Astrocyte (in vitro differentiated cells and primary cell): ENCODE results near the gene UST. TPM values are rescaled to one million over a fixed set of nuclear protein-coding genes. Genes with fewer than 3 reads are reported as not detected.

Experiments
- DNase-seq: peaks from one replicate; pipeline ENCODE4 v3.0.0-alpha.2; 2010; ENCODE audit warnings: low read depth
- FAIRE-seq: peaks from 2 replicates; lab custom pipeline; 2011; peaks lifted over from hg19 to GRCh38; lab: Jason Lieb, UNC
- H2AFZ ChIP-seq: 2 replicates; pipeline ENCODE4 v1.6.0; 2012; ENCODE audit warnings: low read depth, low read length, inconsistent platforms
- H3K27ac ChIP-seq: 2 replicates; pipeline ENCODE4 v1.5.1; 2011; ENCODE audit warnings: low read depth, low read length, inconsistent platforms
- H3K27me3 ChIP-seq: 2 replicates; pipeline ENCODE4 v1.6.0; 2011; ENCODE audit warnings: low read length, inconsistent platforms; ENCODE audit not compliant: insufficient read depth
- H3K36me3 ChIP-seq: 2 replicates; pipeline ENCODE4 v1.5.1; 2011; ENCODE audit warnings: low read length, inconsistent platforms; ENCODE audit not compliant: insufficient read depth
- H3K4me1 ChIP-seq: 2 replicates; pipeline ENCODE4 v1.5.1; 2011; ENCODE audit warnings: low read length, inconsistent platforms; ENCODE audit not compliant: insufficient read depth
- H3K4me2 ChIP-seq: 2 replicates; pipeline ENCODE4 v1.6.0; 2012; ENCODE audit warnings: low read length, inconsistent platforms
- H3K4me3 ChIP-seq: 2 replicates; pipeline ENCODE4 v1.5.1; 2011; ENCODE audit warnings: low read depth, mild to moderate bottlenecking, low read length, inconsistent platforms; ENCODE audit not compliant: insufficient read depth
- H3K79me2 ChIP-seq: 2 replicates; pipeline ENCODE4 v1.6.0; 2012; ENCODE audit warnings: mild to moderate bottlenecking, low read length, inconsistent platforms; ENCODE audit not compliant: insufficient read depth
- H3K9ac ChIP-seq: 2 replicates; pipeline ENCODE4 v1.6.0; 2012; ENCODE audit warnings: mild to moderate bottlenecking, low read length, inconsistent platforms
- H3K9me3 ChIP-seq: 2 replicates; pipeline ENCODE4 v1.5.1; 2012; ENCODE audit warnings: low read depth, mild to moderate bottlenecking, low read length, inconsistent platforms; ENCODE audit not compliant: insufficient read depth
- H4K20me1 ChIP-seq: 2 replicates; pipeline ENCODE4 v1.6.0; 2012; ENCODE audit warnings: low read length, inconsistent platforms; ENCODE audit not compliant: insufficient read depth
- H3K27ac Mint-ChIP-seq: one replicate; pipeline ENCODE4 v1.8.0; 2021; ENCODE audit warnings: mild to moderate bottlenecking, mixed read lengths; ENCODE audit not compliant: unreplicated experiment
- H3K27me3 Mint-ChIP-seq: one replicate; pipeline ENCODE4 v1.8.0; 2021; ENCODE audit warnings: low read depth, mixed read lengths; ENCODE audit not compliant: unreplicated experiment
- H3K36me3 Mint-ChIP-seq: one replicate; pipeline ENCODE4 v1.8.0; 2021; ENCODE audit warnings: low read depth, mixed read lengths; ENCODE audit not compliant: unreplicated experiment
- H3K4me1 Mint-ChIP-seq: one replicate; pipeline ENCODE4 v1.8.0; 2021; ENCODE audit warnings: low read depth, mixed read lengths; ENCODE audit not compliant: unreplicated experiment
- H3K4me3 Mint-ChIP-seq: one replicate; pipeline ENCODE4 v1.8.0; 2021; ENCODE audit warnings: mild to moderate bottlenecking, moderate library complexity, mixed read lengths; ENCODE audit not compliant: unreplicated experiment
- H3K9me3 Mint-ChIP-seq: one replicate; pipeline ENCODE4 v1.8.0; 2021; ENCODE audit warnings: mild to moderate bottlenecking, mixed read lengths; ENCODE audit not compliant: unreplicated experiment
- EZH2 ChIP-seq: IDR thresholded peaks from 2 replicates; pipeline ENCODE4 v1.6.1; 2012; ENCODE audit warnings: mild to moderate bottlenecking, low read length, inconsistent platforms; ENCODE audit not compliant: insufficient read depth
- total RNA-seq: library from RNA; stranded (reverse); gene quantifications from 2 replicates; pipeline ENCODE4 v1.2.1, GENCODE V29; 2021
- TF ChIP-seq, protein P1 (sequence below): IDR thresholded peaks from 2 replicates; pipeline ENCODE4 v1.5.1; 2011; ENCODE audit warnings: low read depth, mild to moderate bottlenecking, inconsistent platforms, low read length, moderate library complexity; ENCODE audit not compliant: insufficient read depth

UST gene
- total RNA-seq, 1 donor from 2014 or later = 15.3 TPM

DNA sequence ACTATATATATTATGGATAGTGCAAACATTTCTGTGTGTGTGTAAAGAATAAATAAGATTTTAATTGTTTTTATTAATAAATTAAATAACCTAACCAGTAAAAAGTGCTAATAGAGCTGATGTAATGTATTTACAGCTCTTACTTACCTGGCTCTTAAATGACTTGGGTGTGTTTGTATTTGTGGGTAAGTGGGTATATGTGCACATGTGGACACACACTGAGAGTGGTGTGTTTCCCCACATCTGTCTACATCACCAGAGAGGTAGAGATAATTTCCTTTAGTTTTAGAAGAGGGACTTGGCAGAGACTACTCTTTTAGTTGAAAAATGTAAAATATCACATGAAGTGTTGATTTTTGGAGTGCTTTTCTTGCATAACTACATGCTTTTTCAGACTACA, 76.0 kb downstream of the UST start:
- no peak overlapping the region for H3K9ac ChIP-seq
- H3K4me3 ChIP-seq = no peak overlapping the region
- peaks cover 8% of the 10 kb centered on the region for H3K4me1 Mint-ChIP-seq
- no peak overlapping the region for H3K27ac ChIP-seq
- FAIRE-seq (no peak), DNase-seq (no peak)
- no peak overlapping the region for H3K27ac Mint-ChIP-seq
- H3K4me2 ChIP-seq = no peak overlapping the region
- no peaks in the 10 kb centered on the region for H3K4me1 ChIP-seq
- no peaks in the 10 kb centered on the region for H3K27me3 Mint-ChIP-seq
- TF ChIP-seq EZH2 = no peak
- TF ChIP-seq, protein P1, sequence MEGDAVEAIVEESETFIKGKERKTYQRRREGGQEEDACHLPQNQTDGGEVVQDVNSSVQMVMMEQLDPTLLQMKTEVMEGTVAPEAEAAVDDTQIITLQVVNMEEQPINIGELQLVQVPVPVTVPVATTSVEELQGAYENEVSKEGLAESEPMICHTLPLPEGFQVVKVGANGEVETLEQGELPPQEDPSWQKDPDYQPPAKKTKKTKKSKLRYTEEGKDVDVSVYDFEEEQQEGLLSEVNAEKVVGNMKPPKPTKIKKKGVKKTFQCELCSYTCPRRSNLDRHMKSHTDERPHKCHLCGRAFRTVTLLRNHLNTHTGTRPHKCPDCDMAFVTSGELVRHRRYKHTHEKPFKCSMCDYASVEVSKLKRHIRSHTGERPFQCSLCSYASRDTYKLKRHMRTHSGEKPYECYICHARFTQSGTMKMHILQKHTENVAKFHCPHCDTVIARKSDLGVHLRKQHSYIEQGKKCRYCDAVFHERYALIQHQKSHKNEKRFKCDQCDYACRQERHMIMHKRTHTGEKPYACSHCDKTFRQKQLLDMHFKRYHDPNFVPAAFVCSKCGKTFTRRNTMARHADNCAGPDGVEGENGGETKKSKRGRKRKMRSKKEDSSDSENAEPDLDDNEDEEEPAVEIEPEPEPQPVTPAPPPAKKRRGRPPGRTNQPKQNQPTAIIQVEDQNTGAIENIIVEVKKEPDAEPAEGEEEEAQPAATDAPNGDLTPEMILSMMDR = no peak
- H3K9me3 Mint-ChIP-seq = peaks cover 7% of the 10 kb centered on the region
- no peak overlapping the region for H2AFZ ChIP-seq
- peaks cover 3% of the 10 kb centered on the region for H3K79me2 ChIP-seq
- H3K9me3 ChIP-seq = no peaks in the 10 kb centered on the region
- H4K20me1 ChIP-seq = peaks cover 20% of the 10 kb centered on the region
- no peak overlapping the region for H3K4me3 Mint-ChIP-seq
- no peaks in the 10 kb centered on the region for H3K27me3 ChIP-seq
- no peaks in the 10 kb centered on the region for H3K36me3 ChIP-seq
- H3K36me3 Mint-ChIP-seq = no peaks in the 10 kb centered on the region

DNA sequence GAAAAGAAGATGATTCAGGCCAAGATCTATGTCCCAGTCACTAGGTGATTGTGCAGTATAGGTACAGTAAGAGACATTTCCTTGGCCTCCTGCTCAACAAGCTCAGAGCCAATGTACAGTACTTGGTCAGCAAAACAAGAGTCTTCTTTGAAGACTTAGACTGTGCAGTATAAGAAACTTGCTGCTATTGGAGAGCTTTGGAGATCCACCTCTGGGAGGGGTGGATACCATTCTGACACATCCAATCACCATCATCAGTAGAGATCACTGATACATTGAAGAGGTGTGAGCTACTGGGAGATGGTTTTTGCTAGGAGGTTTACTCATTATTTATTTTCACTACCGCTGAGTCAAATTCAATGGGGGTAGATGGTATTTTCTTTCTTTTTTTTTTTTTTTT, 77.5 kb downstream of the UST start:
- Mint-ChIP-seq H3K36me3 (no peaks in the 10 kb centered on the region), H3K27ac (no peak overlapping the region), H3K9me3 (peaks cover 7% of the 10 kb centered on the region), H3K4me1 (peaks cover 13% of the 10 kb centered on the region), H3K4me3 (no peak overlapping the region), H3K27me3 (no peaks in the 10 kb centered on the region)
- H3K4me2 ChIP-seq = no peak overlapping the region
- H2AFZ ChIP-seq = no peak overlapping the region
- H3K4me1 ChIP-seq = no peaks in the 10 kb centered on the region
- no peaks in the 10 kb centered on the region for H3K79me2 ChIP-seq
- no peak for FAIRE-seq
- no peaks in the 10 kb centered on the region for H3K9me3 ChIP-seq
- no peak overlapping the region for H3K27ac ChIP-seq
- H3K4me3 ChIP-seq = no peak overlapping the region
- H3K9ac ChIP-seq = no peak overlapping the region
- no peak for DNase-seq
- no peaks in the 10 kb centered on the region for H3K36me3 ChIP-seq
- no peaks in the 10 kb centered on the region for H3K27me3 ChIP-seq
- no peak for TF ChIP-seq EZH2
- TF ChIP-seq, protein P1 = no peak
- peaks cover 16% of the 10 kb centered on the region for H4K20me1 ChIP-seq

DNA sequence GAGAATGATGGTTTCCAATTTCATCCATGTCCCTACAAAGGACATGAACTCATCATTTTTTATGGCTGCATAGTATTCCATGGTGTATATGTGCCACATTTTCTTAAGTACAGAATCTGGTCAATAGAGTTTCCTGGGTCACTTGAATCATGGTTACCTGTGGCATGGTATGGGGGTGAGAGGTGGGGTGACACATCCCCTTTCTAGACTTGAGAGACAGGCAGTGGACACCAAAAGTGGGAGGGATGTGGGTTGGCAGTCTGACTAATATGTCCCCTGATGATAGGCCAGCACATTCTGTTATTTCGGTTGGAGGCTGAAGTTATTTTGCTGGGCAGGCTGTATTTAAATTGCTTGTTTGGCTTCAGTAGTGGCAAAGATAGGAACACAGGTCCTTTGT, 78.1 kb downstream of the UST start:
- Histone ChIP-seq H3K79me2 (no peaks in the 10 kb centered on the region), H3K27me3 (no peaks in the 10 kb centered on the region), H3K9me3 (no peaks in the 10 kb centered on the region), H3K27ac (no peak overlapping the region), H3K4me3 (no peak overlapping the region), H2AFZ (no peak overlapping the region), H3K36me3 (no peaks in the 10 kb centered on the region), H4K20me1 (peaks cover 11% of the 10 kb centered on the region), H3K4me1 (no peaks in the 10 kb centered on the region), H3K4me2 (no peak overlapping the region), H3K9ac (no peak overlapping the region)
- TF ChIP-seq, protein P1 = no peak
- TF ChIP-seq EZH2 = no peak
- no peak overlapping the region for H3K27ac Mint-ChIP-seq
- no peak overlapping the region for H3K4me3 Mint-ChIP-seq
- H3K9me3 Mint-ChIP-seq = peaks cover 7% of the 10 kb centered on the region
- peaks cover 19% of the 10 kb centered on the region for H3K4me1 Mint-ChIP-seq
- FAIRE-seq (no peak), DNase-seq (no peak)
- H3K27me3 Mint-ChIP-seq = no peaks in the 10 kb centered on the region
- H3K36me3 Mint-ChIP-seq = no peaks in the 10 kb centered on the region
